ENCODE measurements around the gene SERPINE2. TPM values are rescaled to one million over a fixed set of nuclear protein-coding genes. Genes with fewer than 3 reads are reported as not detected.

Gene SERPINE2
- total RNA-seq, 4 donors from 2014 or later: 4.9 to 37.4 (median 15.8) TPM

DNA sequence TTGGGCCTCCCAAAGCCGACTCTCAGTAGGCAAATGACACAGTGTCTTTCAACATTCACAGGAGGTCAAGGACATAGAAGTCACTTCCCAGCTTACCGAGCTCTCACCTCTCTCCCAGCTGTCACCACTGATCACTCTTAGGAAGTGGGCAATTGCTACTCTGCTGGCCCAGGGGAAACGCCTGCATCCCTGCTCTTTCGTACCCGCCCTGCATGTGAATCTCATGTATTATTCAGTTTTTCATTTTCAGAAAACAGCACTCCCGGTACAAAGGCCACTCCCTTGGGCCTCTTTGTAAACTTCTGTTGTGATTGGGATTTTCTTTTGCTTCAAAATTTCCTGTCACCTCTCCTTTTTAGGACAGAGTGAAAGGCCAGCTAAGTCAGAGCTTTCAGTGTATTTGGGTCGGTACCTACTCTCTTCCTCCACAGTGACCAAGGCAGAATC is 66.4 kb downstream of the SERPINE2 start:
- WGBS, 2 donors (ENCODE audit: low coverage in 1 of 2): 60 to 66% methylated on average over 5 to 7 of the region's 7 CpGs
- DNase-seq: no peak
- H3K4me3 ChIP-seq: no peak overlapping the region
- no peak for TF ChIP-seq CTCF (IDR thresholded peaks at IDR 0.05)
- no peak for TF ChIP-seq POLR2A (IDR thresholded peaks at IDR 0.05)
- no peak for TF ChIP-seq POLR2AphosphoS5 (IDR thresholded peaks at IDR 0.05)
- no peak for TF ChIP-seq EP300 (IDR thresholded peaks at IDR 0.05; ENCODE audit: low read depth)
- H3K27ac ChIP-seq: no peak overlapping the region
- H3K27me3 ChIP-seq: no peaks in the 10 kb centered on the region
- peaks cover 0 to 8% (median 0%) of the 10 kb centered on the region in 4 donors for H3K36me3 ChIP-seq
- H3K4me1 ChIP-seq: no peaks in the 10 kb centered on the region
- no peaks in the 10 kb centered on the region for H3K9me3 ChIP-seq
- intact Hi-C loops (cut with DNase I; ENCODE audit: low total_unique reads): no loop called here
- in situ Hi-C loops (cut with MboI; ENCODE audit: low pct_ligation_motif_present in 1 of 4, low pct_unique_long_range_greater_than_20kb in 1 of 4, low sequenced_read_pairs in 3 of 4): loop anchor here in 1 of 4 donors (25.0 kb wide), 1 partner anchor 665 kb away; no protein-coding TSS in a partner anchor

- TF ChIP-seq POLR2AphosphoS5 (IDR thresholded peaks at IDR 0.05) (no peak), POLR2A (IDR thresholded peaks at IDR 0.05) (no peak), CTCF (IDR thresholded peaks at IDR 0.05) (no peak), EP300 (IDR thresholded peaks at IDR 0.05; ENCODE audit: low read depth) (no peak)
- no peaks in the 10 kb centered on the region for H3K4me1 ChIP-seq
- intact Hi-C loops (cut with DNase I; ENCODE audit: low total_unique reads) (no loop called here), in situ Hi-C loops (cut with MboI; ENCODE audit: low pct_ligation_motif_present in 1 of 4, low pct_unique_long_range_greater_than_20kb in 1 of 4, low sequenced_read_pairs in 3 of 4) (loop anchor here in 1 of 4 donors (25.0 kb wide), 1 partner anchor 666 kb away; no protein-coding TSS in a partner anchor)
- no peaks in the 10 kb centered on the region for H3K9me3 ChIP-seq
- DNase-seq: no peak
- H3K4me3 ChIP-seq: no peak overlapping the region
- H3K36me3 ChIP-seq: peaks cover 0 to 16% (median 1%) of the 10 kb centered on the region in 4 donors
- WGBS, 2 donors (ENCODE audit: low coverage in 1 of 2): 63 to 88% methylated on average over 5 of the region's 5 CpGs
- no peaks in the 10 kb centered on the region for H3K27me3 ChIP-seq
- H3K27ac ChIP-seq: no peak overlapping the region
Observed at GRCh38 chr2:223971731-223972130, 67.4 kb downstream of the SERPINE2 start.

GRCh38 chr2:223970343-223971128 is 68.5 kb downstream of the SERPINE2 start:
- H3K4me1 ChIP-seq: no peaks in the 10 kb centered on the region
- no peak for DNase-seq
- H3K27ac ChIP-seq: no peak overlapping the region
- H3K9me3 ChIP-seq: no peaks in the 10 kb centered on the region
- in situ Hi-C loops (cut with MboI; ENCODE audit: low pct_ligation_motif_present in 1 of 4, low pct_unique_long_range_greater_than_20kb in 1 of 4, low sequenced_read_pairs in 3 of 4) (loop anchor here in 1 of 4 donors (25.0 kb wide), 1 partner anchor 667 kb away; no protein-coding TSS in a partner anchor), intact Hi-C loops (cut with DNase I; ENCODE audit: low total_unique reads) (no loop called here)
- H3K36me3 ChIP-seq: peaks cover 0 to 28% (median 6%) of the 10 kb centered on the region in 4 donors
- no peak for TF ChIP-seq POLR2AphosphoS5 (IDR thresholded peaks at IDR 0.05)
- TF ChIP-seq CTCF (IDR thresholded peaks at IDR 0.05): peak; percentile 86 to 95 (median 89)
- no peak for TF ChIP-seq POLR2A (IDR thresholded peaks at IDR 0.05)
- no peak for TF ChIP-seq EP300 (IDR thresholded peaks at IDR 0.05; ENCODE audit: low read depth)
- WGBS, 2 donors (ENCODE audit: low coverage in 1 of 2): 63 to 65% methylated on average over 5 to 8 of the region's 8 CpGs
- H3K27me3 ChIP-seq: no peaks in the 10 kb centered on the region
- no peak overlapping the region for H3K4me3 ChIP-seq

DNA sequence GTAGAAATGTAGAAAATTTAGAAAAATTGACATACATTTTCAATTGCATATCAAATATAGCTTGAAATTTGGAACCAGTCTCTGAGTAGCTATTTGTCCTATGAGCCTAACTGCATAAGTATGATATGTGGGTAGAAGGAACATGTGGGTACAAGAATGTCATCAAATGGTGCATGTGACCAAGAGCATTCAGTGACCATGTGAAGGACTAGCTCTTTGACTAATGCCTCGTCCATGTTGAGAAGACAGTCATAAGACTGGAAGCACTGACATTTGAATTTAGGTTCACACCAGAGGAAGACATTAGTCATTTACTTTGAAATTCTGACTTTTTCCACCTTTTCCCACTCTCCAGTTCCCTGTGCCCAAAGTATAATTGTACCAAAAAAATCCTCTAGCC is 69.2 kb downstream of the SERPINE2 start:
- no peaks in the 10 kb centered on the region for H3K27me3 ChIP-seq
- intact Hi-C loops (cut with DNase I; ENCODE audit: low total_unique reads) (no loop called here), in situ Hi-C loops (cut with MboI; ENCODE audit: low pct_ligation_motif_present in 1 of 4, low pct_unique_long_range_greater_than_20kb in 1 of 4, low sequenced_read_pairs in 3 of 4) (loop anchor here in 1 of 4 donors (25.0 kb wide), 1 partner anchor 667 kb away; no protein-coding TSS in a partner anchor)
- no peak overlapping the region for H3K4me3 ChIP-seq
- H3K36me3 ChIP-seq: peaks cover 0 to 35% (median 8%) of the 10 kb centered on the region in 4 donors
- H3K27ac ChIP-seq: no peak overlapping the region
- TF ChIP-seq POLR2AphosphoS5 (IDR thresholded peaks at IDR 0.05) (no peak), POLR2A (IDR thresholded peaks at IDR 0.05) (no peak), EP300 (IDR thresholded peaks at IDR 0.05; ENCODE audit: low read depth) (no peak), CTCF (IDR thresholded peaks at IDR 0.05) (no peak)
- WGBS, 2 donors (ENCODE audit: low coverage in 1 of 2): 75 to 81% methylated on average over 1 of the region's 1 CpG
- no peaks in the 10 kb centered on the region for H3K9me3 ChIP-seq
- no peak for DNase-seq
- H3K4me1 ChIP-seq: no peaks in the 10 kb centered on the region
